Gastroesophageal sphincter (tissue), 4 donors: ENCODE measurements around the gene GNL1. TPM values are rescaled to one million over a fixed set of nuclear protein-coding genes. Genes with fewer than 3 reads are reported as not detected.

ENCODE experiments used
- ATAC-seq: fragments of 150-250 bp; one replicate; pipeline ENCODE4 v1.9.1; 2016; ENCODE audit warnings: mild to moderate bottlenecking, moderate library complexity
- H3K27ac ChIP-seq, 4 donors: fragments of 200-600 bp; sonication (generic) in 3 of 4; 1 replicate in 3 of 4; 2 replicates in 1 of 4; pipeline ENCODE4 v1.5.1; 2016 to 2019
- H3K27me3 ChIP-seq: fragments of 200-600 bp; sonication (generic); one replicate; pipeline ENCODE4 v1.5.1; 2019
- H3K36me3 ChIP-seq, 2 donors: fragments of 200-600 bp; sonication (generic); one replicate each; pipeline ENCODE4 v1.5.1; 2019; ENCODE audit warnings: control low read depth in 1 of 2
- H3K4me1 ChIP-seq, 3 donors: fragments of 200-600 bp; sonication (generic); 1 replicate in 2 of 3; 2 replicates in 1 of 3; pipeline ENCODE4 v1.5.1; 2016 to 2019; ENCODE audit warnings: control low read depth in 2 of 3
- H3K4me3 ChIP-seq, 2 donors: fragments of 200-600 bp; sonication (generic); one replicate each; pipeline ENCODE4 v1.5.1; 2019; ENCODE audit warnings: mild to moderate bottlenecking in 1 of 2, moderate library complexity in 1 of 2
- H3K9me3 ChIP-seq, 3 donors: fragments of 200-600 bp; sonication (generic); one replicate each; pipeline ENCODE4 v1.5.1; 2017 to 2019; ENCODE audit warnings: control low read depth in 2 of 3
- EP300 ChIP-seq: sonication (generic); formaldehyde crosslinking; IDR thresholded peaks from one replicate; pipeline ENCODE4 v1.6.1; 2017; ENCODE audit warnings: antibody characterized with exemption, mild to moderate bottlenecking
- POLR2A ChIP-seq, 2 donors: fragments of 450-650 bp; IDR thresholded peaks; one replicate each; pipeline ENCODE4 v1.6.1; 2017; ENCODE audit warnings: antibody characterized with exemption in 2 of 2, mild to moderate bottlenecking in 2 of 2, moderate library complexity in 1 of 2
- POLR2AphosphoS5 ChIP-seq: sonication (generic); formaldehyde crosslinking; IDR thresholded peaks from one replicate; pipeline ENCODE4 v1.6.1; 2017; ENCODE audit warnings: antibody characterized with exemption
- WGBS, 2 donors: methylation state at CpG; one replicate each; pipeline ENCODE4 v1.1.5; 2018; ENCODE audit warnings: low coverage in 1 of 2; 5-methylcytosine and 5-hydroxymethylcytosine counted together
- total RNA-seq, 4 donors: library from RNA; depleted of rRNA; stranded (reverse); fragments of >200 nt; gene quantifications; one replicate each; pipeline ENCODE4 v1.1.0, GENCODE V29; 2016
- TF ChIP-seq, protein P1 (sequence below), 4 experiments: fragments of 200-600 bp in 2 of 4; fragments of 450-650 bp in 2 of 4; sonication (generic) in 1 of 4; IDR thresholded peaks; one replicate each; pipeline ENCODE4 v1.5.1; 2017 to 2019; ENCODE audit warnings: antibody characterized with exemption in 4 of 4, mild to moderate bottlenecking in 2 of 4, moderate library complexity in 2 of 4

GNL1 gene
- total RNA-seq, 4 donors from 2014 or later: 39.2 to 48.3 (median 42.4) TPM

DNA sequence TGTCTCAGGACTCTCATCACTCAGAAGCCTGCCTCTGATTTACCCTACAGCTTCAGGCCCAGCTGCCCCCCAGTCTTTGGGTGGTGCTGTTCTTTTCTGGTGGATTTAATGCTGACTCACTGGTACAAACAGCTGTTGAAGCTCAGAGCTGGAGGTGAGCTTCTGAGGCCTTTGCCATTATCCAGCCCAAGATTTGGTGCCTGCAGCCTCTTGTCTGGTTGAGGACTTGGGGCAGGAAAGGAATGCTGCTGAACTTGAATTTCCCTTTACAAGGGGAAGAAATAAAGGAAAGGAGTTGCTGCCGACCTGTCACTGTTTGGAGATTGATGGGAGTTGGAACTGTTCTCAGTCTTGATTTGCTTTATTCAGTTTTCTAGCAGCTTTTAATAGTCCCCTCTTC lies 34.7 kb upstream of the GNL1 start:
- ATAC-seq: no peak
- Histone ChIP-seq H3K36me3 (peaks cover 0 to 90% of the 10 kb centered on the region in 2 donors), H3K27me3 (no peaks in the 10 kb centered on the region), H3K4me3 (no peak overlapping the region), H3K4me1 (peaks cover 0 to 9% (median 0%) of the 10 kb centered on the region in 3 donors), H3K9me3 (no peaks in the 10 kb centered on the region), H3K27ac (peak overlapping the region in 2 of 4 donors; percentile 7 to 51)
- TF ChIP-seq POLR2A (IDR thresholded peaks at IDR 0.05) (no peak), EP300 (no peak), POLR2AphosphoS5 (no peak)
- TF ChIP-seq, protein P1, sequence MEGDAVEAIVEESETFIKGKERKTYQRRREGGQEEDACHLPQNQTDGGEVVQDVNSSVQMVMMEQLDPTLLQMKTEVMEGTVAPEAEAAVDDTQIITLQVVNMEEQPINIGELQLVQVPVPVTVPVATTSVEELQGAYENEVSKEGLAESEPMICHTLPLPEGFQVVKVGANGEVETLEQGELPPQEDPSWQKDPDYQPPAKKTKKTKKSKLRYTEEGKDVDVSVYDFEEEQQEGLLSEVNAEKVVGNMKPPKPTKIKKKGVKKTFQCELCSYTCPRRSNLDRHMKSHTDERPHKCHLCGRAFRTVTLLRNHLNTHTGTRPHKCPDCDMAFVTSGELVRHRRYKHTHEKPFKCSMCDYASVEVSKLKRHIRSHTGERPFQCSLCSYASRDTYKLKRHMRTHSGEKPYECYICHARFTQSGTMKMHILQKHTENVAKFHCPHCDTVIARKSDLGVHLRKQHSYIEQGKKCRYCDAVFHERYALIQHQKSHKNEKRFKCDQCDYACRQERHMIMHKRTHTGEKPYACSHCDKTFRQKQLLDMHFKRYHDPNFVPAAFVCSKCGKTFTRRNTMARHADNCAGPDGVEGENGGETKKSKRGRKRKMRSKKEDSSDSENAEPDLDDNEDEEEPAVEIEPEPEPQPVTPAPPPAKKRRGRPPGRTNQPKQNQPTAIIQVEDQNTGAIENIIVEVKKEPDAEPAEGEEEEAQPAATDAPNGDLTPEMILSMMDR (IDR thresholded peaks at IDR 0.05): no peak
- 50 to 60% methylated on average over 1 of the region's 1 CpG for WGBS, 2 donors

DNA sequence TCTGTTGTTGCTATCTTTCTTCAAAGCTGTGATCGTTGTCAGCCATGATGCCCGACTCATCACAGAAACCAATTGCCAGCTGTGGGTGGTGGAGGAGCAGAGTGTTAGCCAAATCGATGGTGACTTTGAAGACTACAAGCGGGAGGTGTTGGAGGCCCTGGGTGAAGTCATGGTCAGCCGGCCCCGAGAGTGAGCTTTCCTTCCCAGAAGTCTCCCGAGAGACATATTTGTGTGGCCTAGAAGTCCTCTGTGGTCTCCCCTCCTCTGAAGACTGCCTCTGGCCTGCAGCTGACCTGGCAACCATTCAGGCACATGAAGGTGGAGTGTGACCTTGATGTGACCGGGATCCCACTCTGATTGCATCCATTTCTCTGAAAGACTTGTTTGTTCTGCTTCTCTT lies 34.2 kb upstream of the GNL1 start:
- H3K9me3 ChIP-seq: no peaks in the 10 kb centered on the region
- peaks cover under 1 to 95% of the 10 kb centered on the region in 2 donors for H3K36me3 ChIP-seq
- H3K4me1 ChIP-seq: peaks cover 0 to 9% (median 0%) of the 10 kb centered on the region in 3 donors
- H3K27ac ChIP-seq: peak overlapping the region in 2 of 4 donors; percentile 7 to 51
- WGBS, 2 donors: 83 to 91% methylated on average over 4 to 6 of the region's 8 CpGs
- TF ChIP-seq, protein P1 (IDR thresholded peaks at IDR 0.05): no peak
- TF ChIP-seq POLR2AphosphoS5: no peak
- ATAC-seq: no peak
- no peaks in the 10 kb centered on the region for H3K27me3 ChIP-seq
- no peak overlapping the region for H3K4me3 ChIP-seq

DNA sequence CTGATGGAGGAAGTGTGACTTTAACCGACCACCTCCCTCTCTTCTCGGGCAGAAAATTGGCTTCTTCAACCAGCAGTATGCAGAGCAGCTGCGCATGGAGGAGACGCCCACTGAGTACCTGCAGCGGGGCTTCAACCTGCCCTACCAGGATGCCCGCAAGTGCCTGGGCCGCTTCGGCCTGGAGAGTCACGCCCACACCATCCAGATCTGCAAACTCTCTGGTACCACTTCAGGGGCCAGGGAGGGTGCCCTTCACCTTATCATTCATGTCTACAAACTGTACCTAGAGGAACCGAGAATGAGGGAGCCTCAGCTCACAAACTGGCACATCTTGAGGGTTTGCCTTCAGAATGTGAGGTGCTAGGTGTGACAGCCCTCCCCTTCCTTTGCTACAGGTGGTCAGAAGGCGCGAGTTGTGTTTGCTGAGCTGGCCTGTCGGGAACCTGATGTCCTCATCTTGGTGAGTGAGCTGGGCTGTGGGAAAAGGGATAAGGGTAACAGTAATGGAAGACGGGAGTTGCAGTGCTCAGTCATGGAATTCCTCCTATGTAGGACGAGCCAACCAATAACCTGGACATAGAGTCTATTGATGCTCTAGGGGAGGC lies 33.6 kb upstream of the GNL1 start:
- no peak overlapping the region for H3K4me3 ChIP-seq
- no peaks in the 10 kb centered on the region for H3K9me3 ChIP-seq
- TF ChIP-seq EP300: no peak
- peaks cover 3 to 99% of the 10 kb centered on the region in 2 donors for H3K36me3 ChIP-seq
- WGBS, 2 donors: 90% methylated on average over 2 to 5 of the region's 15 CpGs
- H3K27ac ChIP-seq: peak overlapping the region in 1 of 4 donors; percentile 51
- no peaks in the 10 kb centered on the region for H3K27me3 ChIP-seq
- ATAC-seq: no peak
- H3K4me1 ChIP-seq: peaks cover 0 to 9% (median 0%) of the 10 kb centered on the region in 3 donors

DNA sequence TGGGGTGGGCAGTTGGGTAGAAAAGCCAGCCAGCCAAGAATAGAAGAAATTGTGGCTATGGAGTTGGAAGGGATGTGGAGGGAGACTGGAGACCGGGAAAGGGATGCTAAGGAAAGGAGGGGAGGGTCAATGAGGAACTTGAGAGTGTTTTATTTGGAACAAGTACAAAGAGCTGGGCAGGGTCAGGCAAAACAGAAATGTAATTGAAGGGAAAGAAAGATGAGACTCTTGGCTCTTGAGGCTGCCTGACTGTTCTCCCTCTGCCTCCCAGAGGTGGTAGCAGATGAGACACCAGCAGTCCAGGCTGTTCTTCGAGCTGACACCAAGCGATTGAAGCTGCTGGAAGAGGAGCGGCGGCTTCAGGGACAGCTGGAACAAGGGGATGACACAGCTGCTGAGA lies 27.6 kb upstream of the GNL1 start:
- TF ChIP-seq EP300: no peak
- TF ChIP-seq, protein P1 (IDR thresholded peaks at IDR 0.05): no peak
- TF ChIP-seq POLR2AphosphoS5: no peak
- TF ChIP-seq POLR2A (IDR thresholded peaks at IDR 0.05): no peak
- peaks cover 3 to 100% of the 10 kb centered on the region in 2 donors for H3K36me3 ChIP-seq
- H3K9me3 ChIP-seq: no peaks in the 10 kb centered on the region
- WGBS, 2 donors: 83 to 86% methylated on average over 1 to 4 of the region's 5 CpGs
- H3K4me3 ChIP-seq: no peak overlapping the region
- H3K4me1 ChIP-seq: no peaks in the 10 kb centered on the region
- no peak overlapping the region for H3K27ac ChIP-seq
- no peaks in the 10 kb centered on the region for H3K27me3 ChIP-seq
- no peak for ATAC-seq

DNA sequence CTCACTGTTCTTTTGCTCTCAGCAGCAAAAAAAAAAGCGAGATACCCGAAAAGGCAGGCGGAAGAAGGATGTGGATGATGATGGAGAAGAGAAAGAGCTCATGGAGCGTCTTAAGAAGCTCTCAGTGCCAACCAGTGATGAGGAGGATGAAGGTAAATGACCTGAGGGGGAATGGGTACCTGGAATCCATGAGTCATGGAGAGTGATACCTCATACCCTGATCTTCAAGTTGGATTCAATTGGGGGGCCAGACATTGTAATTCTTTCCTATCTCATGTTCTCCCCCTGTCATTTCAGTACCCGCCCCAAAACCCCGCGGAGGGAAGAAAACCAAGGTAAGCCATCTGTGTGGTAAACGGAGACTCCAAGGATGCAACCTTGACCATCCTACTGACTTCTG lies 21.8 kb upstream of the GNL1 start:
- Histone ChIP-seq H3K27ac (no peak overlapping the region), H3K27me3 (no peaks in the 10 kb centered on the region), H3K4me1 (peaks cover 0 to 27% (median 0%) of the 10 kb centered on the region in 3 donors), H3K9me3 (no peaks in the 10 kb centered on the region), H3K36me3 (peaks cover 0 to 78% of the 10 kb centered on the region in 2 donors), H3K4me3 (no peak overlapping the region)
- ATAC-seq: no peak
- WGBS, 2 donors: 90 to 95% methylated on average over 5 to 6 of the region's 8 CpGs
- TF ChIP-seq EP300 (no peak), POLR2A (IDR thresholded peaks at IDR 0.05) (no peak), POLR2AphosphoS5 (no peak)
- TF ChIP-seq, protein P1 (IDR thresholded peaks at IDR 0.05): no peak
